Stimulated activated CD8-positive, alpha-beta memory T cell treated with anti-CD3 and anti-CD28 coated beads, Interleukin-15, amount 100 ng/mL, for 24 hours (primary cell): ENCODE data around the gene ARL2.
"Not testable (repeated sequence)": the region's sequence is repeated elsewhere in the genome, so short reads cannot be mapped to it uniquely, and the experiment has no call there.

Experiments
- DNase-seq: peaks from one replicate; pipeline ENCODE4 v3.0.0-alpha.2; 2020; ENCODE audit warnings: low read depth

ARL2 gene

GRCh38 chr11:65013888-65014725 lies at the start of gene ARL2:
Gene ARL2, plus strand, starts transcription at chr11:65014160. Its CDS starts 48 bp downstream, at chr11:65014208.
- DNase-seq, result peak; percentile 67

- DNase-seq, result no peak
These were observed 46.6 kb upstream of the ARL2 start for GRCh38 chr11:64967375-64967774.

DNA sequence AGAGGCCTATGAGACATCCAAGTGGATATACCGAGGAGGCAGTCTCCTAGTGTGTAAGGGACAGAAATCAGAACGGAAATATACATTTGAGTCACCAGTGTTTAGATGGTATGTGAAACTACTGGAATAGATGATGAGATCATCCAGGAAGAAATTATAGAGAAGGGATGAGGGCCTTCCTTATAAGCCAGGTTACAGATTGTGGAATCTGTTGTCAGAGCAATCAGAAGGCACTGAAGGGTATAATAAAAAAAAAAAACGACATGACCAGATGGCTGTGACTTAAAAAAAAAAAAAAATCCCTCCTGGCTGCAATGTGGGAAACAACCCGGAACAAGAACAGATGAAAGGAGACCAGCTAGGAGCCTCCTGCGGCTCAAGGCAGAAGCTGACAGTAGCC lies 44.8 kb upstream of the ARL2 start:
- DNase-seq, result no peak

DNA sequence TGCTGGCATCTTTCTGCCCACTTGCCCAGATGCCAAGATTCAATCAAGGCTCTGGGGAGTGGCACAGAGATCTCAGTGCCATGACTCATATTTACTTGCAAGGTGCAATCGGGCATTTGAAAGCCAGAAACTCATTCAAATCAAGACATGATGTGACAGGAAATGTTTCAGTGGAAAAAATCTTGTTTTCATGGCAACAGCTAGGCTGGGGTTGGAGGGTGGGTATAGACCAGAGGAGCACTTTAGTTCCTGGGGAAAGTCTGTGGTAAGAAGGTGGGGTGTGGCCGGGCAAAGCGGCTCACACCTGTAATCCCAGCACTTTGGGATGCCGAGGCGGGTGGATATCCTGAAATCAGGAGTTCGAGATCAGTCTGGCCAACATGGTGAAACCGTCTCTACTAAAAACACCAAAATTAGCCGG lies 43.2 kb upstream of the ARL2 start:
- DNase-seq, result no peak

GRCh38 chr11:64971421-64972233 lies 42.3 kb upstream of the ARL2 start, which contains the start of gene MAJIN:
Gene MAJIN, minus strand, starts transcription at chr11:64972108. Its CDS starts 12,703 bp downstream, at chr11:64959405.
- DNase-seq, result peak; percentile 84

- DNase-seq, result no peak
These were observed 39.8 kb upstream of the ARL2 start for GRCh38 chr11:64974124-64974523.

GRCh38 chr11:64976651-64977050 lies 37.3 kb upstream of the ARL2 start:
- no peak for DNase-seq

GRCh38 chr11:64983339-64983738 lies 30.6 kb upstream of the ARL2 start:
- DNase-seq, result not testable (repeated sequence)

GRCh38 chr11:64987998-64988854 lies 25.7 kb upstream of the ARL2 start:
- DNase-seq, result no peak

- DNase-seq, result no peak
These were observed 24.5 kb upstream of the ARL2 start for GRCh38 chr11:64989416-64989815.

GRCh38 chr11:64990222-64990923 lies 23.6 kb upstream of the ARL2 start:
- DNase-seq, result no peak

GRCh38 chr11:64994318-64994717 lies 19.6 kb upstream of the ARL2 start:
- no peak for DNase-seq

DNA sequence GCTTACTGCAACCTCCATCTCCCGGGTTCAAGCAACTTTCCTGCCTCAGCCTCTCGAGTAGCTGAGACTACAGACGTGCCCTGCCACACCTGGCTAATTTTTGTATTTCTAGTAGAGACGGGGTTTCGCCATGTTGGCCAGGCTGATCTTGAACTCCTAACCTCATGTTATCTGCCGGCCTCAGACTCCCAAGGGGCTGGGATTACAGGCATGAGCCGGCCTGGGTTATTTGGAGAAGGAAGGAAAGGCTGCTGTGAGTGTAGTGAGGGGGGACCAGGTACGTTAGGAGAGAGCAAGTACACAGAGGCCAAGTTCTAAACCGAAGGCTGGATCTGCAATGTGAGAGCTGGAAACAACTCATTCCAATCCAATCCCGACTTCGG lies 17.6 kb upstream of the ARL2 start:
- no peak for DNase-seq

- no peak for DNase-seq
These were observed 17.1 kb upstream of the ARL2 start, which contains the start of gene BATF2 for GRCh38 chr11:64996710-64997380. Gene BATF2, minus strand, starts transcription at chr11:64996971. Its CDS starts 57 bp downstream, at chr11:64996914.

DNA sequence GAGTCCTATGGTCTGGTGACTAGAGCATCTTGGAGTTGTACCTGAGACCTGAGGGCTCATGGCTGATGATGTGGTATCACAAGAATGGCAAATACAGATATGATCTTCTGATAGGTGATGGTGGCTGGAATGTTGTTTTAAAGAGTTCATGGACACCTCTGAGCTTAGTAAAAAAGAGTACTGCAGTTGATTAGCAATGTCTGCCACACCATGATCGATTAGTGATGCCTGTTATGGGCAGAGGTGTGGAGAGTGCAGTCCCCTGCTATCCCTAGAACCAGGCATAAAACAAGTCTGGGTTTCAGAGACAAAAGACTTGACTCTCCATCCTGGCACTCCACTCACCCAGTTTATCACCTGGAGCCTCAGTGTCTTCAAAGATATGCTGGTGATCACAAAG lies 15.8 kb upstream of the ARL2 start:
- DNase-seq, result no peak

DNA sequence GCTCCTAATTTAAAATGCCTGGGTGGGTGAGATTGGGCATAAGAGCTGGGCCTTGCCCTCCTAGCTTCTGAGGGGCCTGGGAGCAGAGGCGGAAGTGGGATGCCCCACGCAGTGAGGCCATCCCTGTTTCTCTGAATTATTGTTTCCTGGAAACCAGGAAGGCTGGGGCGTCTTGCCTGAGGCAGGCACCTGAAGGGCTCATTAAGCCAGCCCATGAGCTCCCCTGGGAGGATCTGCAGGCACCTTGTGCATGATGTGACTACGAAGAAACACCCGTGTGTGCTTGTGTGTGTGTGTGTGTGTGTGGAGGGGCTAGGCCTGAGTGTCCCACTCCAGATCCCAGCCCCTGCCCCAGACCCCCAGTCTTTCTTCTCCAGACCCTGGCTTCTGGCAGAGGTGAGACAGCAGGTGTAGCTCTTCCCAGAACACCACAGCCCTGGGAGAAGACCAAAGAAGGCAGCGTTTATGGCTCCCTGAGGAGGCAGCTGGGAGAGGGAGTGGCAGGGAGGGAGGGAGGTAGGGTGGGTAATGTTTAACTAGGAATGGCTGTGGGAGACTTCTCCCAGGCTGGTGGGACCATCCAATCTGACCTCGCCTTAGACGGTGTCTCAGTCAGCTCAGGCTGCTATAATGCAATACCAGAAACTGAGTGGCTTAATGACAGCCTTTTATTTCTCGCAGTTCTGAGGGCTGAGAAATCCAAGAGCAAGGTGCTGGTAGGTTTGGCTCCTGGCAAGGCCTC lies 15.1 kb upstream of the ARL2 start:
- DNase-seq, result no peak

- DNase-seq, result no peak
These were observed 14.5 kb upstream of the ARL2 start for GRCh38 chr11:64999478-64999877.

DNA sequence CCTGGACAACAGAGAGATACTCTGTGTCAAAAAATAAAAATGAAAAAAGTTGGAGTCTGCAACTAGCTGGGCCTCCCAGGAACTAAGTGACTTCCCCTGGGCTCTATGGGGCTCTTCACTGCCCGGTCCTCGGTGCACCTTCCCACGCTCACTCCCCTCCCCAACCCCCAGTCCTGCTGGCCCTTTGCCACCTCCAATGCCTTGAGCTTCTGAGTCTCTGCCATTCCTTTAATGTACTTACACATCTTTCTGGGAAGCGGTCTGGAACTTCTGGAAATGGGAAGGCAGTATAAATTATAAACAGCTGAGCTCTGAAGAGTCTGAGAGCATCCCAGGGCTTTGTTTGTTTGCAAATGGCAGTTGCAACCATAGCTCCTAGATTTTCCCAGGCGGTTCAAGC lies 11.3 kb upstream of the ARL2 start:
- DNase-seq, result no peak

DNA sequence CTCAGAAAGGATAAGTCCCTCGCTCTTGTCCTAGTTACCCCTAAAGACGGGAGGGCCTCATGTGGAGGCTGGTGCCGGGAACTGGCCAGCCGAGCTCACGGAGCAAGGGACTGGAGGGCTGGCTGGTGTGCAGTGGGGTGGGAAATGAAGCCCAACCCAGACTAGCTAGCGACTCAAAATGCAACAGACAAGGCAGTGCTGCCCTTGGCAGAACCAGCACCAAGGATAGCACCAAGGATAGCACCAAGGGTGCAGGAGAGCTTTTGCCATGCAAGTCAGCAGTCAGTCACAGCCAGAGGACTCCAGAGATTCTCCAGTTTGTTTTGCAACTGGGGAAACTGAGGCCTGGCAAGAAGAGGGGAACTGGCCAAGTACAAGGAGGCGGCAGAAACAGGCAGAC lies 10.7 kb upstream of the ARL2 start:
- no peak for DNase-seq

GRCh38 chr11:65003968-65004367 lies 10.0 kb upstream of the ARL2 start:
- DNase-seq, result not testable (repeated sequence)
